Nephron (organoid): Measurements from ENCODE around the gene EXTL2.
A peak's percentile ranks its signal among the peaks of the same experiment; 100 is the strongest.

Experiments
- H3K27ac Mint-ChIP-seq, 3 experiments: 2 replicates each; pipeline ENCODE4 v1.8.0; 2020; ENCODE audit warnings: mixed read lengths in 3 of 3, mild to moderate bottlenecking in 2 of 3, moderate library complexity in 1 of 3
- H3K27me3 Mint-ChIP-seq: 2 replicates; pipeline ENCODE4 v1.8.0; 2021; ENCODE audit warnings: low read depth, mild to moderate bottlenecking, moderate library complexity, mixed read lengths
- H3K36me3 Mint-ChIP-seq: 2 replicates; pipeline ENCODE4 v1.8.0; 2020; ENCODE audit warnings: low read depth, mixed read lengths
- H3K4me1 Mint-ChIP-seq: 2 replicates; pipeline ENCODE4 v1.8.0; 2020; ENCODE audit warnings: mixed read lengths
- H3K4me3 Mint-ChIP-seq, 3 experiments: 2 replicates each; pipeline ENCODE4 v1.8.0; 2020; ENCODE audit warnings: mild to moderate bottlenecking in 3 of 3, mixed read lengths in 3 of 3, moderate library complexity in 2 of 3
- H3K9me3 Mint-ChIP-seq: 2 replicates; pipeline ENCODE4 v1.8.0; 2020; ENCODE audit warnings: mixed read lengths
- TF ChIP-seq, protein P1 (sequence below), 3 experiments: fragments of 200-600 bp; sonication (generic); IDR thresholded peaks; one replicate each; pipeline ENCODE4 v1.5.0; 2021; ENCODE audit warnings: antibody characterized with exemption in 3 of 3; ENCODE audit not compliant: unreplicated experiment in 3 of 3

The EXTL2 gene, protein sequence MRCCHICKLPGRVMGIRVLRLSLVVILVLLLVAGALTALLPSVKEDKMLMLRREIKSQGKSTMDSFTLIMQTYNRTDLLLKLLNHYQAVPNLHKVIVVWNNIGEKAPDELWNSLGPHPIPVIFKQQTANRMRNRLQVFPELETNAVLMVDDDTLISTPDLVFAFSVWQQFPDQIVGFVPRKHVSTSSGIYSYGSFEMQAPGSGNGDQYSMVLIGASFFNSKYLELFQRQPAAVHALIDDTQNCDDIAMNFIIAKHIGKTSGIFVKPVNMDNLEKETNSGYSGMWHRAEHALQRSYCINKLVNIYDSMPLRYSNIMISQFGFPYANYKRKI

DNA sequence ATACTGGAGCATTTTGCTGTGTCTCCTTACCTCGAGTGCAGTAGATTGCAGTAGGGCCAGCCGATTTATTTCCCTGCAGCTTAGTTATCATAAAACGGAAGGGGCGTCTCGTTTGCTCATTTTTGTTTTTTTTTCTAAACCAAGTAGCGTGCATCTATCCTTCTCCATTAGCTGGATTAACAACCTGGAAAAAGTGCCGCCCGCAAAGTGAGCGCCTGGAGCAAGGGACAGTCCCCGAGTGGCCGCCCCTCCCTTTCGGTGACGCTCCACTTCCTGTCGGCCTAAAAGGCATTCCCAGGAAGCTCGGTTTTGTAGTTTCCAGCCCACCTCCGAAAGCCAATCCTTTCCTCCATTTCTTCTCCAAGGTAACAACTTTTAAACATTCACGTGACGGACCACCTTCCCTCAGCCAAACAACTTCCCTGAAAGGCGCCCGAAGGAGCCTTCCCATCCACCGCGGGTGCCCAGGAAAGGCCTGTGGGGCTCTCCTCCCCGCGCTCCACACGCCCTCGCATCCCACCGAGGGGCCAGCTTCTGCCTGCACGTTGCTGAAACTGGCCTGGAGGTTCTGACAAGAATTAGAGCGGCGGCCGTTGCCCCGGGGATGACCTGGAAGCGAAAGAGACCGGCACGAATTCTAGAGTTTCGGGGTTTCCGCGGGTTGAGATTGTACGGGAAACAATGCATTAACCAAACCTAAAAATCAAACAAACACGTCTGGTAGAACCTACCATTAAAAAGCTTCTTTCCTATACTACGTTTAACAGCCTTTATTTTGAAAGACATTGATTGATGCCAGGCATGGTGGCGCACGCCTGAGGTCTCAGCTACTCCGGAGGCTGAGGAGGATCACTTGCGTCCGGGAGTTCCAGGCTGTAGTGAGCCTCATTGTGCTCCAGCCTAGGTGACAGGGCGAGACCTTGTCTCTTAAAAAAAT, at the start of gene EXTL2:
Gene EXTL2 (minus strand): TSS at position 240 of the 937 bp plus-strand sequence. CDS start 6,085 bp downstream, outside the sequence.
- peaks cover 38% of the 10 kb centered on the region for H3K4me1 Mint-ChIP-seq
- H3K4me3 Mint-ChIP-seq = peak within 1 kb of the TSS; percentile 95 to 99 (median 99)
- H3K36me3 Mint-ChIP-seq = peaks cover 45% of the 10 kb centered on the region
- TF ChIP-seq, protein P1, sequence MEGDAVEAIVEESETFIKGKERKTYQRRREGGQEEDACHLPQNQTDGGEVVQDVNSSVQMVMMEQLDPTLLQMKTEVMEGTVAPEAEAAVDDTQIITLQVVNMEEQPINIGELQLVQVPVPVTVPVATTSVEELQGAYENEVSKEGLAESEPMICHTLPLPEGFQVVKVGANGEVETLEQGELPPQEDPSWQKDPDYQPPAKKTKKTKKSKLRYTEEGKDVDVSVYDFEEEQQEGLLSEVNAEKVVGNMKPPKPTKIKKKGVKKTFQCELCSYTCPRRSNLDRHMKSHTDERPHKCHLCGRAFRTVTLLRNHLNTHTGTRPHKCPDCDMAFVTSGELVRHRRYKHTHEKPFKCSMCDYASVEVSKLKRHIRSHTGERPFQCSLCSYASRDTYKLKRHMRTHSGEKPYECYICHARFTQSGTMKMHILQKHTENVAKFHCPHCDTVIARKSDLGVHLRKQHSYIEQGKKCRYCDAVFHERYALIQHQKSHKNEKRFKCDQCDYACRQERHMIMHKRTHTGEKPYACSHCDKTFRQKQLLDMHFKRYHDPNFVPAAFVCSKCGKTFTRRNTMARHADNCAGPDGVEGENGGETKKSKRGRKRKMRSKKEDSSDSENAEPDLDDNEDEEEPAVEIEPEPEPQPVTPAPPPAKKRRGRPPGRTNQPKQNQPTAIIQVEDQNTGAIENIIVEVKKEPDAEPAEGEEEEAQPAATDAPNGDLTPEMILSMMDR (IDR thresholded peaks at IDR 0.05; ENCODE audit: unreplicated experiment in 3 of 3) = no peak
- no peaks in the 10 kb centered on the region for H3K27me3 Mint-ChIP-seq
- peak within 1 kb of the TSS; percentile 96 to 99 (median 96) for H3K27ac Mint-ChIP-seq
- H3K9me3 Mint-ChIP-seq = peaks cover 12% of the 10 kb centered on the region

DNA sequence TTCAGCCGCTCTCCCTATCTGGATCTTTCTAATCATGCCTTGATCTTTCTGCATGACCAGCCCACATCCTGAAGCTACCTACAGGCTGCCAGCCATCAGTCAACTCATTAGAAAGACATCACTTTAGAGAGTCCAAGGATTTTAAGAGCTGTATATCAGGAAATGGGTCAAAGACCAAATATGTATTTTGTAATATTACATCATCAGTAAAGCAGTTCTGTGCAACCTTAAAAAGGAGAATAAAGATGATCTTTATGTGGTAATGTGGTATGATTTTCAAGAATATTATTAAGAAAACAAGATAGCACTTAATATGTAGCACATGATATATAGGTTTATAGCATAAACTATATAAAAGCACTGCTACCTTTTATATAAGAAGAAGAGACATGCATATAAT, 48.9 kb upstream of the EXTL2 start:
- H3K9me3 Mint-ChIP-seq = peaks cover 18% of the 10 kb centered on the region

DNA sequence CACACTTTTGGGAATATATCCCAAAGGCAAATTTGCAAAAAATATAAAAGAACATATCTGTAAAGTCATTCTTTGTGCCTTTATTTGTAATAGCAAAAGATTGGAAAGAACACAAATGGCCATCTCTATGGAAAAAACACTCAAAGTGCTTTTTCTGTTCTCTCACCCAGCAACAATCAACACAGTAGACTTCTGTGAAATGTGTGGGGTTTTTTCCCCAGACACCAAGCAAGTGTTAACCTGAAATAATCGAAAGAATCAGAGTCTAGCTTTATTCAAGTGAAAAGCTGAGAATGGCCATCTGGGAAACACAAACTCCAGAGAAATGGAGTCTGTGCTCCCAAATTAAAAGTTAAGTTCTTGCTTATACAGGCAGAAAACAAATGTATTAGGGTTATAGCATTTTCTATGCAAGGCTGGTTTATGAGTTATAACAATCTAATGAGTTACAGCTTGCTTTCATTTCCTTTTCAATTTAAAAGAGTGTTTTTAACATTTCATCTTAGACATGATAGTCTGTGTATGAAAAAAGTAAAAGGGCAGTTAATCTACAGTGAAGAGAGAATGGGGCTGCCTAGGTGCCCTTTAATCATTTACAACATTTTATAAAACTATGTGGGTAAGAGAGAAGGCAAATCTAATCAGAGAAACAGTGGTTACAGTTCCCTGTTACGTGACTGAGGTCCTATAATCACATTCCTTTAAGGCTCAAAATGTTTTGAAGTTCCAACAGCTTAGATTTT, 47.8 kb upstream of the EXTL2 start:
- H3K27ac Mint-ChIP-seq = peak overlapping the region; percentile 23 to 75 (median 57)
- TF ChIP-seq, protein P1 (IDR thresholded peaks at IDR 0.05; ENCODE audit: unreplicated experiment in 3 of 3) = no peak
- H3K9me3 Mint-ChIP-seq = peaks cover 10% of the 10 kb centered on the region
- peaks cover 82% of the 10 kb centered on the region for H3K36me3 Mint-ChIP-seq
- peaks cover 3% of the 10 kb centered on the region for H3K4me1 Mint-ChIP-seq
- no peak overlapping the region for H3K4me3 Mint-ChIP-seq
- H3K27me3 Mint-ChIP-seq = no peaks in the 10 kb centered on the region

More for the DNA sequence above, 48.9 kb upstream of the EXTL2 start:
- Mint-ChIP-seq H3K27ac (peak overlapping the region in 2 of 3 experiments; percentile 57 to 75), H3K36me3 (peaks cover 82% of the 10 kb centered on the region), H3K4me1 (peaks cover 3% of the 10 kb centered on the region), H3K27me3 (no peaks in the 10 kb centered on the region), H3K4me3 (no peak overlapping the region)
- TF ChIP-seq, protein P1 (IDR thresholded peaks at IDR 0.05; ENCODE audit: unreplicated experiment in 3 of 3) = no peak

DNA sequence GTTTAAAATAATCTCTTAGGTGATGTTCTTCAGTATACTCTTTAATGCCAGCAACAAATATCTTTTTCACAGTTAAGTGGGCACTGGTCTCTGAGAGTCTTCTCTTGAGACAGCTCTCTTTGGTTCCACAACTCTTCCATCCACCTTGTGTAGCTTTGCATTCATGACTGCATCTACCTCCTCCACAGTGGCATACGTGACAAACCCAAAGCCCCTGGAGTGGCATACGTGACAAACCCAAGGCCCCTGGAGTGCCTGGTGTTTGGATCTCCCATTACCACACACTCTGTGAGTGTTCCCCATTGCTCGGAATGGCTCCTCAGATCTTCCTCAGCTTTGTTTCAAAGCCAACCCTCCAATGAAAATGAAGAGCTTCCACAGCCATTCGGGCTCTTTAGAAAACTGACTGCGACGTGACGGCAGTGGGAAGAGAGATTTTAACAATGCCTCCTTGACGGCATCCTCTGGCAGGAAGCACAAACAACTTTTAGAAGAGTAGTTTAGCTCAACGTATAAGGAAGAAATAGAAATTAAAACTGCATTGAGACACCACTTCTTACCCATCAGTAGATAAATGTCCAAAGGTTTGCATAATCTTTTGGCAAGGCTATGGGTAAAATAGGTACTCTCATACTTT, 47.1 kb upstream of the EXTL2 start:
- H3K4me3 Mint-ChIP-seq = no peak overlapping the region
- H3K27me3 Mint-ChIP-seq = no peaks in the 10 kb centered on the region
- H3K36me3 Mint-ChIP-seq = peaks cover 78% of the 10 kb centered on the region
- TF ChIP-seq, protein P1 (IDR thresholded peaks at IDR 0.05; ENCODE audit: unreplicated experiment in 3 of 3) = no peak
- peak overlapping the region in 1 of 3 experiments; percentile 75 for H3K27ac Mint-ChIP-seq
- H3K4me1 Mint-ChIP-seq = peaks cover 3% of the 10 kb centered on the region
- H3K9me3 Mint-ChIP-seq = peaks cover 2% of the 10 kb centered on the region

DNA sequence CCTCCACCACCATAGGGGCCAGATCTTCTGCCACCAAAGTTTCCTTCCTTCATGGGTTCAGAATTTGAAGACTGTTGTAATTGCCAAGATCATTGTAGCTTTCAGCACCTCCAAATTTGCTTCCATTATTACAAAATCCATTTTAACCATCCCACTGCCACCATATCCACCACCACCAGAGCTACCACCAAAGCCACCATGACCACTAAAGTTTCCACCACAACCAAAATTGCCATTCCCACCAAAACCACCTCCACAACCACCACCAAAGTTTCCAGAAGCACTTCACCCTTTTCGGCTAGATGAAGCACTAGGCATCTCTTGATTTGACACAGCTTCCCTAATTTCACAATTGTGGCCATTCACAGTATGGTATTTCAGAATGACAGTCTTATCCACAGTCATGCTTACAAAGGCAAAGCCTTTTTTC, 46.5 kb upstream of the EXTL2 start:
- H3K27me3 Mint-ChIP-seq = no peaks in the 10 kb centered on the region

More for the DNA sequence above, 46.5 kb upstream of the EXTL2 start:
- Mint-ChIP-seq H3K36me3 (peaks cover 78% of the 10 kb centered on the region), H3K4me1 (peaks cover 3% of the 10 kb centered on the region), H3K9me3 (no peaks in the 10 kb centered on the region), H3K4me3 (no peak overlapping the region), H3K27ac (no peak overlapping the region)
- TF ChIP-seq, protein P1 (IDR thresholded peaks at IDR 0.05; ENCODE audit: unreplicated experiment in 3 of 3) = no peak
